ENCODE results near the gene LSM4.

Gene LSM4

GRCh38 chr19:18310966-18311365, 11.9 kb downstream of the LSM4 start:
- Histone ChIP-seq H3K36me3 (ENCODE audit: control insufficient read depth in 2 of 2, insufficient read depth in 1 of 2, low read length in 2 of 2) (peaks cover 10 to 94% of the 10 kb centered on the region in 2 experiments; a peak in 2 of 3 replicates), H3K27ac (ENCODE audit: extremely low read depth, low read depth, low read length) (no peak overlapping the region), H3K4me1 (ENCODE audit: control insufficient read depth, insufficient read depth, low read length) (no peaks in the 10 kb centered on the region), H3K9me3 (ENCODE audit: control insufficient read depth, insufficient read depth, low read depth, low read length) (no peaks in the 10 kb centered on the region), H3K4me3 (ENCODE audit: low read depth, low read length) (no peak overlapping the region)
- CTCF ChIA-PET, result interaction anchor here (0.6 to 0.9 kb wide), 3 partner anchors 31 to 125 kb away, joined by 3 to 5 read pairs (median 4); no protein-coding TSS in a partner anchor
- POLR2A ChIA-PET, result interaction anchor here (1.9 kb wide), 1 partner anchor 31 kb away, joined by 10 read pairs; the partner anchor contains the start of gene JUND
- TF ChIP-seq ZNF654 (tag by site-specific recombination; IDR thresholded peaks at IDR 0.05; ENCODE audit: low read depth) (no peak), ZNF501 (tag by site-specific recombination; IDR thresholded peaks at IDR 0.05) (no peak), ZNF311 (tag by site-specific recombination; IDR thresholded peaks at IDR 0.05; ENCODE audit: borderline replicate concordance) (no peak), ZNF155 (tag by site-specific recombination; IDR thresholded peaks at IDR 0.05) (no peak), REPIN1 (tag by site-specific recombination; IDR thresholded peaks at IDR 0.05; ENCODE audit: low read depth) (no peak), ZBTB44 (tag by site-specific recombination; IDR thresholded peaks at IDR 0.05) (no peak), KLF1 (tag by site-specific recombination; IDR thresholded peaks at IDR 0.05) (no peak), ZNF629 (tag by site-specific recombination; IDR thresholded peaks at IDR 0.05) (no peak), ZFP41 (tag by site-specific recombination; IDR thresholded peaks at IDR 0.05; ENCODE audit: borderline replicate concordance) (no peak), ZNF561 (tag by site-specific recombination; IDR thresholded peaks at IDR 0.05; ENCODE audit: borderline replicate concordance) (no peak), ZNF366 (tag by site-specific recombination; conservative IDR thresholded peaks at IDR 0.05) (no peak), ZNF169 (tag by site-specific recombination; IDR thresholded peaks at IDR 0.05) (no peak), ZNF10 (tag by site-specific recombination; IDR thresholded peaks at IDR 0.05) (no peak), ZBTB11 (tag by site-specific recombination; conservative IDR thresholded peaks at IDR 0.05; ENCODE audit: low read depth) (no peak), ZNF335 (tag by site-specific recombination; conservative IDR thresholded peaks at IDR 0.05) (no peak), ZBTB8A (tag by site-specific recombination; IDR thresholded peaks at IDR 0.05) (no peak), ZFHX2 (tag by site-specific recombination; conservative IDR thresholded peaks at IDR 0.05) (no peak), ZBTB20 (tag by site-specific recombination; IDR thresholded peaks at IDR 0.05) (no peak), ZNF558 (tag by site-specific recombination; IDR thresholded peaks at IDR 0.05) (no peak), ZNF24 (tag by site-specific recombination; IDR thresholded peaks at IDR 0.05) (no peak)

GRCh38 chr19:18310118-18310909, 12.6 kb downstream of the LSM4 start:
- no peaks in the 10 kb centered on the region for H3K9me3 ChIP-seq (ENCODE audit: control insufficient read depth, insufficient read depth, low read depth, low read length)
- TF ChIP-seq ZNF394 (tag by site-specific recombination; IDR thresholded peaks at IDR 0.05; ENCODE audit: borderline replicate concordance), result peak; percentile 71; the same call in 1 of the 2 replicates
- no peak for TF ChIP-seq ZNF221 (tag by site-specific recombination; IDR thresholded peaks at IDR 0.05; ENCODE audit: borderline replicate concordance)
- no peak overlapping the region for H3K27ac ChIP-seq (ENCODE audit: extremely low read depth, low read depth, low read length)
- POLR2A ChIA-PET, result interaction anchor here (1.9 kb wide), 1 partner anchor 30 kb away, joined by 10 read pairs; the partner anchor contains the start of gene JUND
- CTCF ChIA-PET, result interaction anchor here (0.6 to 0.8 kb wide), 2 partner anchors 31 to 102 kb away, joined by 4 to 5 read pairs; no protein-coding TSS in a partner anchor
- H3K36me3 ChIP-seq (ENCODE audit: control insufficient read depth in 2 of 2, insufficient read depth in 1 of 2, low read length in 2 of 2), result peaks cover 10 to 89% of the 10 kb centered on the region in 2 experiments; a peak in 2 of 3 replicates
- no peaks in the 10 kb centered on the region for H3K4me1 ChIP-seq (ENCODE audit: control insufficient read depth, insufficient read depth, low read length)
- no peak overlapping the region for H3K4me3 ChIP-seq (ENCODE audit: low read depth, low read length)
